ENCODE measurements around the gene MRPL41. TPM values are rescaled to one million over a fixed set of nuclear protein-coding genes. Genes with fewer than 3 reads are reported as not detected.
A peak's percentile ranks its signal among the peaks of the same experiment; 100 is the strongest.

Gene MRPL41
- 28.7 TPM for polyA plus RNA-seq (2013, experiment 1 of 2)
- 28.9 TPM for polyA plus RNA-seq (2013, experiment 2 of 2)

GRCh38 chr9:137551264-137552021, at the start of gene MRPL41:
Gene MRPL41, plus strand, starts transcription at chr9:137551879. Its CDS starts 203 bp downstream, at chr9:137552082.
- Histone ChIP-seq H3K79me2 (ENCODE audit: control insufficient read depth, insufficient read depth, low read length) (no peaks in the 10 kb centered on the region), H3K4ac (ENCODE audit: low read depth, low read length) (peak within 1 kb of the TSS; percentile 58), H3K4me1 (ENCODE audit: control insufficient read depth, low read depth, low read length) (no peaks in the 10 kb centered on the region), H2BK5ac (ENCODE audit: low read length) (no peak within 1 kb of the TSS), H3K79me1 (ENCODE audit: low read length) (no peaks in the 10 kb centered on the region), H4K8ac (ENCODE audit: low read depth, low read length) (no peak within 1 kb of the TSS), H2BK120ac (ENCODE audit: low read depth, low read length) (no peak within 1 kb of the TSS), H3K27me3 (ENCODE audit: insufficient read depth, low read length, poor library complexity) (no peaks in the 10 kb centered on the region), H3K56ac (ENCODE audit: low read length) (peak within 1 kb of the TSS; percentile 93), H2BK15ac (replicated peaks; ENCODE audit: low read depth) (no peak within 1 kb of the TSS), H3K18ac (ENCODE audit: low read length) (peak within 1 kb of the TSS; percentile 34), H3K9ac (ENCODE audit: low read length) (peak within 1 kb of the TSS; percentile 92), H4K5ac (ENCODE audit: low read length) (no peak within 1 kb of the TSS), H3K23ac (ENCODE audit: low read length) (peak within 1 kb of the TSS; percentile 45), H3K4me2 (ENCODE audit: low read length) (peak within 1 kb of the TSS; percentile 91), H2AK5ac (ENCODE audit: low read length) (no peak within 1 kb of the TSS), H3K4me3 (ENCODE audit: low read length) (peak within 1 kb of the TSS; percentile 82), H3K36me3 (ENCODE audit: control insufficient read depth, insufficient read depth, low read length) (peaks cover under 1% of the 10 kb centered on the region), H3K27ac (ENCODE audit: low read depth, low read length) (peak within 1 kb of the TSS; percentile 68)
- WGBS (ENCODE audit: extremely low coverage, insufficient coverage, low lambda C conversion rate): no CpG with 5 or more reads among the region's 106 CpGs
- peak; percentile 94 for DNase-seq

GRCh38 chr9:137502008-137502911, 49.4 kb upstream of the MRPL41 start:
- no peak overlapping the region for H3K4me2 ChIP-seq (ENCODE audit: low read length)
- H3K4ac ChIP-seq (ENCODE audit: low read depth, low read length): no peak overlapping the region
- no peaks in the 10 kb centered on the region for H3K79me2 ChIP-seq (ENCODE audit: control insufficient read depth, insufficient read depth, low read length)
- H2BK5ac ChIP-seq (ENCODE audit: low read length): no peak overlapping the region
- H3K4me3 ChIP-seq (ENCODE audit: low read length): no peak overlapping the region
- no peak overlapping the region for H3K9ac ChIP-seq (ENCODE audit: low read length)
- H3K56ac ChIP-seq (ENCODE audit: low read length): no peak overlapping the region
- no peak overlapping the region for H2BK15ac ChIP-seq (replicated peaks; ENCODE audit: low read depth)
- H3K27me3 ChIP-seq (ENCODE audit: insufficient read depth, low read length, poor library complexity): no peaks in the 10 kb centered on the region
- H3K79me1 ChIP-seq (ENCODE audit: low read length): no peaks in the 10 kb centered on the region
- DNase-seq: peak; percentile 36
- H3K23ac ChIP-seq (ENCODE audit: low read length): no peak overlapping the region
- no CpG with 5 or more reads among the region's 36 CpGs for WGBS (ENCODE audit: extremely low coverage, insufficient coverage, low lambda C conversion rate)
- no peaks in the 10 kb centered on the region for H3K36me3 ChIP-seq (ENCODE audit: control insufficient read depth, insufficient read depth, low read length)
- H2BK120ac ChIP-seq (ENCODE audit: low read depth, low read length): no peak overlapping the region
- no peaks in the 10 kb centered on the region for H3K4me1 ChIP-seq (ENCODE audit: control insufficient read depth, low read depth, low read length)
- H3K18ac ChIP-seq (ENCODE audit: low read length): no peak overlapping the region
- H4K8ac ChIP-seq (ENCODE audit: low read depth, low read length): no peak overlapping the region
- no peak overlapping the region for H4K5ac ChIP-seq (ENCODE audit: low read length)
- H2AK5ac ChIP-seq (ENCODE audit: low read length): no peak overlapping the region
- no peak overlapping the region for H3K27ac ChIP-seq (ENCODE audit: low read depth, low read length)

- no peak for DNase-seq
- Histone ChIP-seq H4K8ac (ENCODE audit: low read depth, low read length) (no peak overlapping the region), H2AK5ac (ENCODE audit: low read length) (no peak overlapping the region), H3K9ac (ENCODE audit: low read length) (no peak overlapping the region), H3K4me2 (ENCODE audit: low read length) (no peak overlapping the region), H3K18ac (ENCODE audit: low read length) (no peak overlapping the region), H3K36me3 (ENCODE audit: control insufficient read depth, insufficient read depth, low read length) (no peaks in the 10 kb centered on the region), H3K23ac (ENCODE audit: low read length) (no peak overlapping the region), H4K5ac (ENCODE audit: low read length) (no peak overlapping the region), H2BK5ac (ENCODE audit: low read length) (no peak overlapping the region), H3K79me2 (ENCODE audit: control insufficient read depth, insufficient read depth, low read length) (no peaks in the 10 kb centered on the region), H2BK15ac (replicated peaks; ENCODE audit: low read depth) (no peak overlapping the region), H3K56ac (ENCODE audit: low read length) (no peak overlapping the region), H3K4me3 (ENCODE audit: low read length) (no peak overlapping the region), H3K79me1 (ENCODE audit: low read length) (no peaks in the 10 kb centered on the region), H3K27ac (ENCODE audit: low read depth, low read length) (no peak overlapping the region), H2BK120ac (ENCODE audit: low read depth, low read length) (no peak overlapping the region), H3K27me3 (ENCODE audit: insufficient read depth, low read length, poor library complexity) (no peaks in the 10 kb centered on the region), H3K4ac (ENCODE audit: low read depth, low read length) (no peak overlapping the region), H3K4me1 (ENCODE audit: control insufficient read depth, low read depth, low read length) (no peaks in the 10 kb centered on the region)
- WGBS (ENCODE audit: extremely low coverage, insufficient coverage, low lambda C conversion rate): no CpG with 5 or more reads among the region's 7 CpGs
These were observed 47.3 kb upstream of the MRPL41 start for GRCh38 chr9:137504432-137504777.

DNA sequence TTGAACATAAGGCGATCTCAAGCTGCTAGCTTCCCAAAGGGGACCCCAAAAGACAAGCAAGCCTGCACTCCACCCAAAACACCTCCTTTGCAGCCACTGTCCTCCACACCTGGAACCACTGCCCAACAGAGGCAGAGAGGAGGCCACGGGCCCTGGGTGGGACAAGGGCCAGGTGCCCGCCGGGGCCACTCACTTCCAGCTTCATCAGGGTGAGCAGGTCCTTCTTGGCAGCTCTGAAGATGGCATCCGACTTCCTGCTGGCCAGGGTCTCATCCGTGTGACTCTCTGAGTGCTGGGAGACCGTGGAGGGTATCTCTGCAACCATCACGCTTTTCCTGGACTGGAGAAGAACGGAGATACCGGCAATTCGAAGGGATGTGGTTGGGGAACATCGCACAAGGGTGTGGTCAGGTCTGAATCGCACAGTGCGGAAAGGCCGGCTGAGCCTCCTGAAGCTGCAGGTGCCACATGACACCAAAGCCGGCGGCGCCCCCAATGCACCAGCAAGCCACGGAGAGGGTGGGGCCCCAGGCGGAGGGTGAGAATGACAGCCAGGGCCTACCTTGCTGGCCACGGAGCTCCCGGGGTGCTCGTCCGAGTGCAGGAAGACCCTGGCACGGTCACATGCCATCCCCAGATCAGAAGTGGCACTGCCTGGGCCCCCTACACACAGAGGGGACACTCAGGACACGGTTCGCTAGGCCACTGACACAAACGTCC, 46.1 kb upstream of the MRPL41 start:
- no peaks in the 10 kb centered on the region for H3K4me1 ChIP-seq (ENCODE audit: control insufficient read depth, low read depth, low read length)
- no peak overlapping the region for H3K23ac ChIP-seq (ENCODE audit: low read length)
- no peak overlapping the region for H4K5ac ChIP-seq (ENCODE audit: low read length)
- no peak for DNase-seq
- H3K18ac ChIP-seq (ENCODE audit: low read length): no peak overlapping the region
- no peaks in the 10 kb centered on the region for H3K79me2 ChIP-seq (ENCODE audit: control insufficient read depth, insufficient read depth, low read length)
- H3K56ac ChIP-seq (ENCODE audit: low read length): no peak overlapping the region
- H3K27ac ChIP-seq (ENCODE audit: low read depth, low read length): no peak overlapping the region
- no peak overlapping the region for H2BK15ac ChIP-seq (replicated peaks; ENCODE audit: low read depth)
- H3K27me3 ChIP-seq (ENCODE audit: insufficient read depth, low read length, poor library complexity): no peaks in the 10 kb centered on the region
- no peak overlapping the region for H2BK5ac ChIP-seq (ENCODE audit: low read length)
- WGBS (ENCODE audit: extremely low coverage, insufficient coverage, low lambda C conversion rate): no CpG with 5 or more reads among the region's 28 CpGs
- no peaks in the 10 kb centered on the region for H3K36me3 ChIP-seq (ENCODE audit: control insufficient read depth, insufficient read depth, low read length)
- H4K8ac ChIP-seq (ENCODE audit: low read depth, low read length): no peak overlapping the region
- H3K79me1 ChIP-seq (ENCODE audit: low read length): no peaks in the 10 kb centered on the region
- H3K4ac ChIP-seq (ENCODE audit: low read depth, low read length): no peak overlapping the region
- no peak overlapping the region for H3K4me2 ChIP-seq (ENCODE audit: low read length)
- no peak overlapping the region for H2AK5ac ChIP-seq (ENCODE audit: low read length)
- H2BK120ac ChIP-seq (ENCODE audit: low read depth, low read length): no peak overlapping the region
- H3K9ac ChIP-seq (ENCODE audit: low read length): no peak overlapping the region
- H3K4me3 ChIP-seq (ENCODE audit: low read length): no peak overlapping the region

DNA sequence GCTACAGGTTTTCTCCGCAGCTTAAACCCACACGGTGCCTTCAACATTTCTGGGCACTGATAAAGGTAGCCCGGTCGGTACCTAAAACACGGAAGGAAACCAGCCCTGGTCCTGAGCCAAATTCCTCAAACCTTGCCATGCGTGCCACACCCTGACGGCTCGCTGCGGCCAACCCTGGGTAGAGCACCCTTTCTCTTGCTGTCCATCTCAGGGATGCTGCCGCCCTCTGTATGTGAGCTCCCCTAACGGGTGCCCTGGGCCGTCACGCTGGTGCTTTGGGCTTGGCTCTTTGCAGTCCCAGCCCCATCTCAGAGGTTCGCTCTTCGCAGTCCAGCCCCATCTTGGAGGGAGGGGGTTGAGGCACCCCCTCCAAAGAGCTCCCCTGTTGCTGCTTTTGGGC, 45.4 kb upstream of the MRPL41 start:
- Histone ChIP-seq H3K4me3 (ENCODE audit: low read length) (no peak overlapping the region), H3K18ac (ENCODE audit: low read length) (no peak overlapping the region), H3K27ac (ENCODE audit: low read depth, low read length) (no peak overlapping the region), H3K9ac (ENCODE audit: low read length) (no peak overlapping the region), H4K5ac (ENCODE audit: low read length) (no peak overlapping the region), H3K4me2 (ENCODE audit: low read length) (no peak overlapping the region), H3K79me1 (ENCODE audit: low read length) (no peaks in the 10 kb centered on the region), H4K8ac (ENCODE audit: low read depth, low read length) (no peak overlapping the region), H2BK5ac (ENCODE audit: low read length) (no peak overlapping the region), H3K36me3 (ENCODE audit: control insufficient read depth, insufficient read depth, low read length) (no peaks in the 10 kb centered on the region), H3K4ac (ENCODE audit: low read depth, low read length) (no peak overlapping the region), H3K56ac (ENCODE audit: low read length) (no peak overlapping the region), H3K23ac (ENCODE audit: low read length) (no peak overlapping the region), H3K79me2 (ENCODE audit: control insufficient read depth, insufficient read depth, low read length) (no peaks in the 10 kb centered on the region), H3K27me3 (ENCODE audit: insufficient read depth, low read length, poor library complexity) (no peaks in the 10 kb centered on the region), H2AK5ac (ENCODE audit: low read length) (no peak overlapping the region), H3K4me1 (ENCODE audit: control insufficient read depth, low read depth, low read length) (no peaks in the 10 kb centered on the region), H2BK120ac (ENCODE audit: low read depth, low read length) (no peak overlapping the region), H2BK15ac (replicated peaks; ENCODE audit: low read depth) (no peak overlapping the region)
- DNase-seq: no peak
- no CpG with 5 or more reads among the region's 15 CpGs for WGBS (ENCODE audit: extremely low coverage, insufficient coverage, low lambda C conversion rate)
